Epithelial cell of proximal tubule (primary cell): Measurements from ENCODE around the gene COQ10A. TPM values are rescaled to one million over a fixed set of nuclear protein-coding genes. Genes with fewer than 3 reads are reported as not detected.
"Not testable (repeated sequence)": the region's sequence is repeated elsewhere in the genome, so short reads cannot be mapped to it uniquely, and the experiment has no call there.

Experiments
- DNase-seq: peaks from one replicate; pipeline ENCODE4 v3.0.0-alpha.2; 2011; ENCODE audit warnings: low read depth
- H3K4me3 ChIP-seq: 2 replicates; pipeline ENCODE4 v1.5.1; 2011; ENCODE audit warnings: low read depth, mild to moderate bottlenecking, low read length
- total RNA-seq: library from RNA; depleted of rRNA; stranded (reverse); fragments of >200 nt; gene quantifications from 2 replicates; pipeline ENCODE4 v1.2.3, GENCODE V29; 2015
- TF ChIP-seq, protein P1 (sequence below): conservative IDR thresholded peaks from 2 replicates; pipeline ENCODE4 v1.5.1; 2012; ENCODE audit warnings: low read depth, mild to moderate bottlenecking, low read length

Gene COQ10A
- total RNA-seq, 1 donor from 2014 or later = 18.8 TPM

- DNase-seq = no peak
- no peak overlapping the region for H3K4me3 ChIP-seq
- TF ChIP-seq, protein P1, sequence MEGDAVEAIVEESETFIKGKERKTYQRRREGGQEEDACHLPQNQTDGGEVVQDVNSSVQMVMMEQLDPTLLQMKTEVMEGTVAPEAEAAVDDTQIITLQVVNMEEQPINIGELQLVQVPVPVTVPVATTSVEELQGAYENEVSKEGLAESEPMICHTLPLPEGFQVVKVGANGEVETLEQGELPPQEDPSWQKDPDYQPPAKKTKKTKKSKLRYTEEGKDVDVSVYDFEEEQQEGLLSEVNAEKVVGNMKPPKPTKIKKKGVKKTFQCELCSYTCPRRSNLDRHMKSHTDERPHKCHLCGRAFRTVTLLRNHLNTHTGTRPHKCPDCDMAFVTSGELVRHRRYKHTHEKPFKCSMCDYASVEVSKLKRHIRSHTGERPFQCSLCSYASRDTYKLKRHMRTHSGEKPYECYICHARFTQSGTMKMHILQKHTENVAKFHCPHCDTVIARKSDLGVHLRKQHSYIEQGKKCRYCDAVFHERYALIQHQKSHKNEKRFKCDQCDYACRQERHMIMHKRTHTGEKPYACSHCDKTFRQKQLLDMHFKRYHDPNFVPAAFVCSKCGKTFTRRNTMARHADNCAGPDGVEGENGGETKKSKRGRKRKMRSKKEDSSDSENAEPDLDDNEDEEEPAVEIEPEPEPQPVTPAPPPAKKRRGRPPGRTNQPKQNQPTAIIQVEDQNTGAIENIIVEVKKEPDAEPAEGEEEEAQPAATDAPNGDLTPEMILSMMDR = no peak
Measured at GRCh38 chr12:56278905-56279304, 12.2 kb downstream of the COQ10A start.

- TF ChIP-seq, protein P1 = no peak
- no peak for DNase-seq
- H3K4me3 ChIP-seq = no peak overlapping the region
Measured at GRCh38 chr12:56280849-56281248, 14.1 kb downstream of the COQ10A start.

- no peak for DNase-seq
- no peak overlapping the region for H3K4me3 ChIP-seq
- TF ChIP-seq, protein P1 = no peak
Measured at GRCh38 chr12:56282030-56282429, 15.3 kb downstream of the COQ10A start.

DNA sequence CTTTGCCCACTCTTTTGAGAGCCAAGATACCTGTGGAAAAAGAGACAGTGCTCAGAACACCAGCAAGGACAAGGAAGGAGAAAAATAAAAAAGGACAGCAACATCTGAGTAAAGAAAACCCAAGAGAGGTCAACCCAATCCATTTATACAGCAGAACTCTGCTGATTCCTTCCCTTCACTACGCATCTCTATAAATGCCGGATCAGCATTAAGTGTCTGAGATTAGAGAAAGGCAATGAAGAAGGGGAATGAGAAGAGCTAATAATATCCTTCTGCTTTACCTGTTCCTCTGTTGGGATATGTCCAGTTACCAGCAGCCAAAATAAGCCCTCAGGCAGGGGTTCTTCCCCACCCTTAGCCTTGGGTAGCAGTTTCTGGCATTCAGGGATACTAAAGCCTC lies 15.8 kb downstream of the COQ10A start:
- H3K4me3 ChIP-seq = no peak overlapping the region
- no peak for DNase-seq
- TF ChIP-seq, protein P1 = no peak

- DNase-seq = not testable (repeated sequence)
Measured at GRCh38 chr12:56284263-56284662, 17.5 kb downstream of the COQ10A start.

GRCh38 chr12:56286044-56286830 lies 19.5 kb downstream of the COQ10A start:
- H3K4me3 ChIP-seq = no peak overlapping the region
- TF ChIP-seq, protein P1 = no peak
- DNase-seq = no peak

More at GRCh38 chr12:56284263-56284662, 17.5 kb downstream of the COQ10A start:
- not testable (repeated sequence) for H3K4me3 ChIP-seq

DNA sequence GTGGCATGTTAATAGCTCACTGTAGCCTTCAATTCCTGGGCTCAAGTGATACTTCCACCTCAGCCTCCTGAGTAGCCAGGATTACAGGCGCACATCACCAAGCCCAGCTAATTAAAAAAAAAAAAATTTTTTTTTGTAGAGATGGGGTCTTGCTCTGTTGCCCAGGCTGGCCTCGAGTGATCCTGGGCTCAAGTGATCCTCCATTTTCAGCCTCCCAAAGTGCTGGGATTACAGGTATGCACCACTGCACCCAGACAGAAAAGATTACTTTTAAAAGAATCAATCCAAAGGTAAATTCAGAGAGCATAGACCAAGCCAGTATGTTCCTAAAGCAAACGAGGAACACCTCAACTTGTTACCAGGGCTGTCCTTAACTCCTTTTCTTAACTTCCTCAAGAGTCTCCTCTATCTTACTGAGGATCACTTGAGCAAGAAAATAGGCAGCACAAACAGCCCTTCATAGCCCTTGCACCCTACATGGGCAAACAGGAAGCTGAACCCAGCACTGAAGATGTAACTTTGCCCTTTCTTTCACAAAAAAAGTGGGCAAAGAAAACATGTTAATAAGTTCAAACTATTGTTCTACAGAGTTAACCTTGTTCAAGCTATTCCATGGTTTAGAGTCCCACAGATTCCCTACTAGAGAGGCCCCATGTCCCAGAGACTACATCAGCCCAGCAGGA lies 22.1 kb downstream of the COQ10A start:
- H3K4me3 ChIP-seq = no peak overlapping the region

More for the DNA sequence above, 22.1 kb downstream of the COQ10A start:
- DNase-seq = no peak
- TF ChIP-seq, protein P1 = no peak
